GM19395 (cell line): ENCODE data around the gene LTF.
"Not testable (repeated sequence)": the region's sequence is repeated elsewhere in the genome, so short reads cannot be mapped to it uniquely, and the experiment has no call there.

Experiments
- ATAC-seq: cut with Tn5 transposase; IDR thresholded peaks from one replicate; pipeline ENCODE4 v1.9.1; 2021; ENCODE audit warnings: mild to moderate bottlenecking, moderate library complexity; ENCODE audit not compliant: unreplicated experiment

The LTF gene

DNA sequence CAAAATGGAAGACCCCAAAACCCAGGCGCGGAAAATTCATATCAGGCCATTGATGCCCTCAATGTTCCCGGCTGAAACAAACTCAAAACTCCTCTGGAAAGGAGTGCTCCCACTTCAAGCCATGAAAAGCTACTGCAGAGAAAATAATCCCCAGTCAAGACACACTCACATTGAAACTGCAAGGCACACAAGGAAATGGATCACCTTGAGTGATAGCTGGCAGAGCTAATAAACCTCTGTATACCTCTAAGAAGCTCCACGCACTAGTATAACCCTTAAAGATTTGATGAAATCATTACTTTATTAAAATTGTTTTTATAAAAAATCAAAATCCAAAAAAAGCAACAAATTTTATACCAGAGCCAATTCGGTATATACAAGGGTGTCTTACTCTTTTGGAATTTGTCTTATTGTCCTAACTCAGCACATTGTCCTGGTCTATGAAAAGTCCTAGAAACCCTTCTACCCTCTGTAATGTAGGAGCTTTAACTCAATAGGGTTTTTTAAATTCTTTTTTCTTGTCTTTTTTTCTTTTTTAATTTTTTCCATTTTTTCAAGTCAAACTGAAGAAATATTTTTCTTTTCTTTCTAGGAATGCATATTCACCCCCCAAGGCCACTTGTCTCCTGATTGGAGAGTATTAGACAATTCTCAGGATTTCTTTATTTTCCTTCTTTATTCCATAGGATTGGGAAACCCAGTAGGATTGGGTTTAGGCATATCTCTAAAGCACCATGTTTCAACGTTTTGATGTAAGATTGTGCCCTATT lies 66.3 kb downstream of the LTF start:
- ATAC-seq: no peak

DNA sequence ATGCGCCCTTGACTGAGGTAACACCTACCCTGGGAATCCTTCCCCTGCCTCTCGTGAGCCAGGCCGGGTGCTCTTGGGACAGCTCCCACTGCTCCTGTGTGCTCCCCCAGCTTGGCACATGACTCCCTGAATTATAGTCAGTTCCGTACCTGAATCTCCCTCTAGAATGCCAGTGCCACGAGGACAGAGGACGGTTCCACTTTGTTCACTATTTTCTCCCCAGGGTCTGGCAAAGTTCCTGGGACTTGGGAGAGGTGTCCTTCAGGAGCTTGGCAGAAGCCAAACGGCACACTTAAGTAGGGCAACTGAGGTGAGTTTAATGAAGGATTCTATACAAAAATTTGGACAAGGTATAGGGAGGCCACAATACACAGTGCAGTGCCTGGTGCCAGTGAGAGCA lies 67.6 kb downstream of the LTF start:
- ATAC-seq: no peak

GRCh38 chr3:46395766-46396530 lies 68.8 kb downstream of the LTF start:
- ATAC-seq: no peak

- ATAC-seq: no peak
These were observed 69.5 kb downstream of the LTF start for GRCh38 chr3:46395210-46395661.

- ATAC-seq: no peak
These were observed 70.9 kb downstream of the LTF start for GRCh38 chr3:46393554-46394434.

DNA sequence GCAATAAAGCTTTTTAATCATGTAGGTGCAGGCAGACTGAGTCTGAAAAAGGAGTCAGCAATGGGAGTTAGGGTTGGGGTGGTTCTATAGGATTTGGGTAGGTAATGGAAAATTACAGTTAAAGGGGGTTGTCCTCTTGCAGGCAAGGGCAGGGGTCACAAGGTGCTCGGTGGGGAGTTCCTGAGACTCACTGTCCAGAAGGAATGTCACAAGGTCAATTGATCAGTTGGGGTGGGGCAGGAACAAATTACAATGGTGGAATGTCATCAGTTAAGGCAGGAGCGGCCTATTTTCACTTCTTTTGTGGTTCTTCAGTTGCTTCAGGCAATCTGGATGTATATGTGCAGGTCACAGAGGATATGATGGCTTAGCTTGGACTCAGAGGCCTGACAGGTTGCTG lies 71.7 kb downstream of the LTF start:
- no peak for ATAC-seq

GRCh38 chr3:46391526-46391925 lies 73.2 kb downstream of the LTF start:
- not testable (repeated sequence) for ATAC-seq

- no peak for ATAC-seq
These were observed 75.4 kb downstream of the LTF start for GRCh38 chr3:46389306-46389705.

DNA sequence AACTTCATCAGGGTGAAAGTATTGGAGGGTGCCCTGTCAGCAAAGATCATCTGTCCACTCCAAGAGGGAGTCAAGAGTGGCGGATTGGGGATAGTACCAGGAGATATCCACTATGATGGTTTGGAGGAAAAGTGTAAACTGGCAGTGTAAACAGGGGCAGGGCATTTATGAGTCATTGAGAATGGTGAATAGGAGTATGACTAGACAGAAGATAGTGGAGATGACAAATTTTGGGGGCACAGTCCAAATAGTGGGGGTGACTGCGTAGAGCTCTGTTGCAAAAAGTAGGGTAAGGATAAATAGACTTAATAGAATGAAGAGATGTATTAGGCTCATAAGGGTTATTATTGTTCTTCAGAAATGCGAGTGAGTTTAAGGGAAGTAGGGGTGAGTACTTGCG lies 75.9 kb downstream of the LTF start:
- not testable (repeated sequence) for ATAC-seq

GRCh38 chr3:46386205-46386604 lies 78.5 kb downstream of the LTF start:
- no peak for ATAC-seq
